Non-pigmented ciliary epithelial cell (primary cell): ENCODE results near the gene UCHL5.
A peak's percentile ranks its signal among the peaks of the same experiment; 100 is the strongest.

Experiments
- DNase-seq: peaks from one replicate; pipeline ENCODE4 v3.0.0-alpha.2; 2010; ENCODE audit warnings: low read depth

The UCHL5 gene

DNA sequence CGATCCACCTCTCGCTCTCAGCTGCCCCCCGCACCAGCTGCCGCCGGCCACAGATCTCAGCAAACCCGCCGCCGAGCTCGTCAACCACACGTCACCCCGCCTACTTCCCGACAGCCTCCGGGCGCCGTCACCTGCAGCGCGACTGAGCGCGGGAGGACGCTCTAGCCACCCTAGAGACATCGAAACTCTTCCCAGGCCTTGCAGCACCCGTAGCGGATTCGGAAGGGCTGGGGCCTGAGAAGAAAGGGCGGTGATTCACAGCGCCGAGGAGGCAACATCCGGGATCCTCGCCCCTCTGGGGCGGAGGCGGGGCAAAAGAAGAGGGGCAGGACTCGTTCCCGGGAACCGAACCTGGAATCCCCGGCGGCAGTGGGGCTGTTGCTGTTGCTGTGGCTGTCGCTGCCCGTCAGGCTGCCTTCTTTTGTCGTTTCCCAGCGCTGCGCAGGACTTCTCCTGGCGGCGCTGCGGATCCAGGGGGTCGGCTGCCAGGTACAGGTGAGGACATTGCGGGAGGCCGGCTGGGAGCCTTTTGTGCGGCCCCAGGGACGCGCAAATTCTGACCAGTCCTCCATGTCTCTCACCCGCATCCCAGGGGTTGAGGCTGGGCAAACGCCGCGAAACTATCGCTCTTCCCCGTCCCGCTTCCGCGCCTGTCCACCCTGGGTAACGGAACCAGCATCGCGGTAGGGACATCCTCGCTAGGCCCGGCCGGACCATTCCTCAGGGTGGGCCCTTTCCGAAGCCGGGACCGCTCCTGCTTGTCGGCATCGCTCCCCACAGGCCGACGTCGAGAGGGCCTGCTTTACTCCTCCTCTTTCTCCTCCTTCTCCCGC is at the start of gene UCHL5, which contains the start of gene RO60:
Gene UCHL5 (minus strand): TSS at position 79 of the 833 bp plus-strand sequence. CDS start 100 bp downstream, outside the sequence.
Gene RO60 (plus strand): TSS at position 331 of the 833 bp plus-strand sequence. CDS start 9,443 bp downstream, outside the sequence.
- peak; percentile 93 for DNase-seq

GRCh38 chr1:193108471-193108870 is 49.3 kb upstream of the UCHL5 start:
- no peak for DNase-seq

DNA sequence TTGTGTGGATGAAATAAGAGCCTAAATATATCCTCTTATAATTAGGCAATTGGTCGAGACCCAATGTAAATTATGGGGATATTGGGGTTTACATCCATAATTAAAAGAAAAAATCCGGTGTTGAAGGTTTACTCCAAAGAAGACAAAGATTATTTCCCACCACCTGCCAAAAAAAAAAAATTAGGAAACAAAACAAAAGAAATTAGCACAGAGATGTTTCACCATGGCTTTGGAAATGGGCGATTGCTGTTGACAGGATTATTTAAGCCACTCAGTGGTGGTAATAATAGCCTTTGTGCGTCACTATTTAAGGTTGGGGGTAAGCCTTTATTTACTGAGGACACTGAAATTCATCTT is 46.6 kb upstream of the UCHL5 start:
- DNase-seq = no peak

DNA sequence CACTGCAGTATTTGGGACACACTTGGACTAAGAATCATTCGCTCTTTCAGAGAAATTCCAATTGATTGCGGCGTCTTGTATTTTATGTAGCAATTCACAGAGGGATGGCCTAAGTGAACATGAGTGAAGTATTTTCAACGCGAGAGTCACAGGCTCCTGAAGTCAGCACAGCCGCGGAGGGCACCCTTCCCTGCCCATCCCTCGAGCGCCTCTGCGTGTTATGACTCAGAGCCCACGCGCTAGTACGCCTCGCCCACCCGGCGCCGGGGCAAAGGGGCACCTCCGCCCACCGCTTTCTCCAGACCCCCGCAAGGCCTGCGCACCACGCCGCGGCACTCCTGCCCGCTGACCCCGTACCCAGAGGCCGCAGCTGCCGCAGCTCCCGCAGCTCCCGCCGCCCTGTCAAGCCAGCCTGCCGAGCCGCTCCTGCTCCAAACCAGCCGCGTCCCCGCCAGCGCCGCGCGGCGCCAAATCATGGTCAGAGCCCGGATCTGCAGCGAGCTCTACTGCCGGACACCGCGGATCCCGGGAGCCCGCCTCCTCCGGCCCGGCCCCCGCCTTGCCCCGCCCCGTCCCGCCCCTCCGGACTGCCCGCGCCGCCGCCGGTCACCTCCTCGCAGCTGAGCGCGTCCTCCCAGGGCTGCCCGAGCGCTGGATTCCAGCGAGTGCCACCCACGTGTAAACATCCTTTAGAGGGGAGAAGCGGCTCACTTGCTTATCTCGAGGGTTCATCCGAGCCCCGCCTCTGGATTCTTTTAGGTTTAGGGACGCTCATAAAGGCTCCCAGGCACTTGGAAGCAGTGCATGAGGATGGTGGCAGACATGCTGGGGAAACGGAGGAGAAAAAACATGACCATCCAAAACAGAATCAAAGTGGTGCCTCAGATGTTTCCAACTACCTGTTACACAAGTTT is 46.0 kb upstream of the UCHL5 start, which contains the start of gene GLRX2:
Gene GLRX2 (minus strand): TSS at position 508 of the 914 bp plus-strand sequence. CDS start 32 bp downstream, at position 476.
- DNase-seq = peak; percentile 51

DNA sequence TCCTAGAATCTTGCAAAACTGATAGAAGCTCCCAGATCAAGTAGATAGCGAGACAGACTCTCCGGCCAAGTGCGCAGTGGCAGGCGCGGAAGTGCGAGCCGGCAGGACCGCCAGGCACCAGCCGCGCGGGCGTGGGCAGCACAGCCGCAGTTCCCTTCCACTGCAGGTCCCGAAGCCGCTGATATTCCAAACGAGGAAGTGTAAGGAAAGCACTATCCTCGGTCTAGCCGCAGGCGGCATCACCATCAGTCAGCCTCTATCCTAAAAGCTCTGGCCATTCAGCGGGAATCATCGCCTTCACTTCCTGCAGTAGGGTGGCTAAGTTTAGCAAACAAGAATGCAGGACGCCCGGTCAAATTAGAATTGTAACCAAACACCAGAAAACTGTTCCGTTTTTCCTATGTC is 45.3 kb upstream of the UCHL5 start:
- no peak for DNase-seq

DNA sequence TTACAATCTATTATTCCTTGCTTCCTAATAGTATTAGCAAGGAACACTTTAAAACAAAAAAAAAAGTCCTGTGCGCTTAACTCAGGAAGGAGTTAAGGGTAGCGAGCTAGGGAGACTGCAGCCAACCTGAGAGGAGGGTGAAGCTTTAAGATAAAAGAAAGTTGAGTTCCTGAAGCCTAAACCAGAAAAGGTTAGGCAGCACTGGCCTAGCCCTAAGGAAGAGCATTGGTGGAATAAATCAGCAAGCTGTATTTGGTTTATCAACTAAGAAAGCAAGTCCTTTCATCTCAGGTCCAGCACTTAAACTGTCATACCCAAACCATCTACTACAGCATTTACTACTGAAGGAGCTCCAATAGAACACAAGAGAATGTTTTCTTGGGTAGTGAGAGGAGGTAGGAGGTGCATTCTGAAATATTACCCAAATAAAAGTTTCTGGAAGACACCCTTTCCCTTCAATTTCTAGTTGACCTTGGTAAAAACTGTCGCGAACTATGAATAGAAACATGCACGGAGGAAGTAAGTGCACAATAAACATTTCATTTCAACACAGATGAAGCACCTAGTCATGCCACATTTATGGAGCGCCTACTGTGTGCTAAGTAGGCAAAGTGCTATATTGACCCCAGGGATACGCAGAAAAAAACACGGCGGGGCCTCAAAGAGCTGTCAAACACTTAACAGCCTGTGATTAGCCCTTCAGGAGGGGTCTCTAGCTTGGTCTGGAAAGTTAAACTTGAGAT is 44.8 kb upstream of the UCHL5 start:
- no peak for DNase-seq

DNA sequence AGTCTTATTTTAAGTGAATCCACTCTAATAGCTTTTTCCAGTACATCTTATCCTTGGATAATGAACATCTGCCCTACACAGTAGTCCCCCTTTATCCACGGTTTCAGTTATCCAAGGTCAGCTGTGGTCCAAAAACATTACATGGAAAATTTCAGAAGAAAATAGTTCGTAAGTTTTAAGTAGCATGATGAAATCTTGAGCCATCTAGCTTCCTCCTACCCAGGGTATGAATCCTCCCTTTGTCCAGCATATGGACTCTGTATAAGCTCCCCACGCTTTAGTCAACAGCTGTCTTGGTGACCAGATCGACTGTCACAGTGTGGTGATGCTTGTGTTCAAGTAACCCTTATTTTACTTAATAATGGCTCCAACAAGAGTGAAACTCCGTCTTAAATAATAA is 43.5 kb upstream of the UCHL5 start:
- DNase-seq = no peak

GRCh38 chr1:193094112-193094511 is 35.0 kb upstream of the UCHL5 start:
- DNase-seq = no peak

GRCh38 chr1:193090865-193091264 is 31.7 kb upstream of the UCHL5 start:
- no peak for DNase-seq

DNA sequence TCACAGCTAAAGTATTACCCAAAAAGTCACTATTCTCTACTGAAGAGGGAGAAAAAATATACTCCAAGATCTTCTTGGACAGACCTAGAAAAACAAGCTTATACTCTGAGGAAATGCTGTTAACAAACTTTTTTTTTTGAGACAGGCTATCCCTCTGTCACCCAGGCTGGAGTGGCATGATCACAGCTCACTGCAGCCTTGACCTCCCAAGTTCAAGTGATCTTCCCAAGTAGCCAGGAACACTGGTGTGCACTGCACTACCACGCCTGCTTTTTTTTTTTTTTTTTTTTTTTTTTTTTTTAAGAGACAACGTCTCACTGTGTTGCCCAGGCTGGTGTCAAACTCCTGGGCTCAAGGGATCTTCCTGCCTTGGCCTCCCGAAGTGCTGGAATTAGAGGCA is 28.7 kb upstream of the UCHL5 start:
- DNase-seq = no peak

GRCh38 chr1:193086342-193086741 is 27.2 kb upstream of the UCHL5 start:
- no peak for DNase-seq

DNA sequence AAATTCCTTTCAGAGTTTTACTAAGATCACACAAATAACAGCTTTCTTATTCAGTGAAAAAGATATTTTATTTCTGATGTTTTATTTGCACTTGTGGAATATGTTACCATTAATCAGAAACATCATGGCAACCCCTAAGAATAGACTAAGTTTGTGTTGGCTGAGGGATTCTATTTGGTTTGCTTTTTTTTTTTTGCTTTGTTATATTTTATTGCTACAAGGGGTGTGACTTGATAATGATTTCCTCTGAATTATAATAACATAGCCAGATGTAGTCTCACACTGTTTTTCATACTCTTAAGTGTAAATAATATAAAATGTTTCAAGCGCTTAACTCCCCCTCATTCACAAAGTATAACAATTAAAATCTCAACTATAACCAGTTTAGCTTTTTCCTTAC is 26.1 kb upstream of the UCHL5 start:
- no peak for DNase-seq

GRCh38 chr1:193083365-193084088 is 24.4 kb upstream of the UCHL5 start:
- no peak for DNase-seq

DNA sequence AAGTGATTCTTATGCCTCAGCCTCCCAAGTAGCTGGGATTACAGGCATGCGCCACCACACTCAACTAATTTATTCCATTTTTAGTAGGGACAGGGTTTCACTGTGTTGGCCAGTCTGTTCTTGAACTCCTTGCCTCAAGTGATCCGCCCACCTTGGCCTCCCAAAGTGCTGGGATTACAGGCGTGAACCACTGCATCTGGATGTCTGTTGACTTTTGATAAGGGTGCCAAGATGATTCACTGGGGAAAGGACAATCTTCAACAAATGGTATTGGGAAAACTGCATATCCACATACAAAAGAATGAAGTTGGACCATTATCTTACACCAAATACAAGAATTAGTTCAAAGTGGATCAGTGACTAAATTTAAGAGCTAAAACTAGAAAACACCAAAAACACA is 20.0 kb upstream of the UCHL5 start:
- no peak for DNase-seq

GRCh38 chr1:193077991-193078390 is 18.8 kb upstream of the UCHL5 start:
- DNase-seq = no peak

DNA sequence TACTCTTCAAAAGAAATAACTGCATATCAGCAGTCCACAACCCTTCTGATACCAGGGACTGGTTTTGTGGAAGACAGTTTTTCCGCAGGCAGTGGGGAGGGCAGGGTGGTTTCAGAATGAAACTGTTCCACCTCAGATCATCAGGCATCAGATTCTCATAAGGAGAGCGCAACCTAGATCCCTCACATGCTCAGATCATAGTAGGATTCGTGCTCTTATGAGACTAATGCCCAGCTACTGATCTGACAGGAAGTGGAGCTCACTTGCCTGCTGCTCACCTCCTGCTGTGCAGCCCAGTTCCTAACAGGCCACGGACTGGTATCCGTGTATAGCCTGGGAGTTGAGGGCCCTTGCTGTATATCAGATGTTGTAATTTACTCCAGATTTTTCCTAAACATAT is 11.8 kb upstream of the UCHL5 start:
- DNase-seq = no peak

DNA sequence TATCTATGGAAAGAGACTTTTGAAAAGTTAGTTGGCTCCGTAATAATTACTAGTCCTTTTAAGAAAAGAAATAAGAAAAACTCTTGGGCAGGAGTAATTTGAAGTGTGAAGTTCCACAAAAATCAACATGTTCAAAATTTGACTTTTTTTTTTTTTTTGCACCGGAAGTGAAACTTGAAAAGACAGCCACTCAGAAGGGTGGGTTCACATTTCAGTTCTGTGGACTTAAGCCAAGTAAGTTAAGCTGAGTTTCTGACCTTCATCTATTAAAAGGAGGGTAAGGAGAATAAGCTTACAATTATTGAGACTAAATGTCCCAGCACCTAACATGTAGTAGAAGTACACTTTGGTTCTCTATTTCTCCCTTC is 11.2 kb upstream of the UCHL5 start:
- DNase-seq = no peak

DNA sequence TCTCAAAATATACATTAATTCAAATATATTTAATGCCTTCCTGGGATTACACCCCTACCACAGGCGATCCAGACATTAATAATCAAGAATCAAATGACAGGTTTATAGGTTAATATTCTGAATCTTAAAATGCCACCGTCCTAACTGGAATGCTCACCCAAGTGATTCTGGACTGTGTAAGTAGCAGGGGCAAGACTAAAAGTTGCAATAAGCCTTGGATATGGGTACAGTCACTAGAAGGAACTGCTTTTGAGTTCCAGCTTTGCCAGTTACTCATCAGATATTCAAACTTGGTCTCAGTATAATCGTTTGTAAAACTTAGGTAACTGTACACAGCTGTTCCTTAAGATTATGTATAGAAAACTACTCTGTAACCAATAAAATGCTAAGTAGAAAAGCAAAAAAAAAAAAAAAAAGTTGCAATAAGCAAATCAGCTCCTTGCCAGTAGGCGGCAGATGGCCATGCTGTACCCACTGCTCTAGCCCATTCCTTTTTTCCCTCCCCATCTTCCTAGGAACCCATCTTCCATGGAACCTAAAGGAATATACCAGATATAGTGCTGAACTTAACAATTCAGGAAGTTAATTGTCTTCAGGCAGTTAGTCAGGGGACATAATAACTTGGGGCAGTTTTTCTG is 10.7 kb upstream of the UCHL5 start:
- no peak for DNase-seq

DNA sequence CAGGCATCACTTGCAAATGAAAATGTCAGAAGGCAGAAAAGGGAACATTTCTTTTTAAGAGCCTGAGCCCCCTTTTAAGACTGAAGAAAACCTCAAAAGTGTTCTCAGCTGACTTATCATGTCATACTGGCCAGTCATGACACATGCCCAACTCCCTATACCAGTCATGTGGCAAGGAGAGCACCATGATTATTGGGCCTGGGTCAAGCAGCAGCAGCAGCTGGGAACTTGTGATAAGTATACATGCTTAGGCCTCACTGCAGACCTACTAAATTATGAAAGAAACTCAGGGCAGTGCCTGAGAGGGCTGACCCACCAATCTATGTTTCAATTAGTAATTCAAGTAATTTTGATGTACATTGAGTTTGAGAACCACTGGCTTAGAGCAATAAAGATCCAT is 8.9 kb upstream of the UCHL5 start:
- DNase-seq = no peak

DNA sequence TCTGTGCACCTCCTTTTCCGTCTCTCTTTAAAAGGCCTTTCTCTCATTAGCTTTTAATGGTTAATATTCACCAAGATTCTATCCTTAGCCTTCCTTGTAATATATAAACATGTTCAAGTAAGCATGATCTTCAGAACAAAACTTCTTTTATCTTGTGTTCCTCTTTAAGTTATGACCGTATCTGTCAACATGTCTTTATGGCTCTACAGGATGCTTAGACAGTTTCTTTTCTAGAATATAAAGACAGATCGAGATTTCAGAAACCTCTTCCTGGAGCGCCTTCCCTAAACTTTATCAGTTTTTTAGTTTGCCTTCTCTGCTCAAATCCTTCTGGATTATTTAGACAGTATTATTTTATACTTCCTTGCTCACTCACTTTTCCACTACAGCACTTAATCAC is 7.4 kb upstream of the UCHL5 start:
- no peak for DNase-seq

DNA sequence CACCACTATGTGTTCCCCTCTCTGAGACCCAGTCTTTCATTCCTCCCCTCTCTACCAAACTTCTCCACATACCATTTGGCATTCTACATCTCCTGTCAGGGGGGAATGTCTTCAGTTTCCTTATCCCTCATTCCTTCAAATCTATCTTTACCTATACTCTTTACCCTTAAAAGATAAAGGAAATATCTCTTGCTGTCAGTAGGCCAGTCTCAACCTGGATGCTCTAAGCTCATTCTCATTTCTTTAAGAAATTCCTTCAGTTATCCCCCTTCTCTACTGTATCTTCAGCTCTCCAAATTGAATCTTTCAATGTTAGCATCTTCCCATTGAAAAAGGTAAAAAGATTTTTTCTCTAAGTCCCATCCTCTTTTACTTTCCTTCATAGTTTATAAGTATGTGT is 6.8 kb upstream of the UCHL5 start:
- no peak for DNase-seq
